GM19328 (cell line): ENCODE data around the gene AIFM2.

Experiments used
- ATAC-seq: cut with Tn5 transposase; IDR thresholded peaks from one replicate; pipeline ENCODE4 v1.9.1; 2021; ENCODE audit warnings: mild to moderate bottlenecking, moderate library complexity; ENCODE audit not compliant: unreplicated experiment

The AIFM2 gene

DNA sequence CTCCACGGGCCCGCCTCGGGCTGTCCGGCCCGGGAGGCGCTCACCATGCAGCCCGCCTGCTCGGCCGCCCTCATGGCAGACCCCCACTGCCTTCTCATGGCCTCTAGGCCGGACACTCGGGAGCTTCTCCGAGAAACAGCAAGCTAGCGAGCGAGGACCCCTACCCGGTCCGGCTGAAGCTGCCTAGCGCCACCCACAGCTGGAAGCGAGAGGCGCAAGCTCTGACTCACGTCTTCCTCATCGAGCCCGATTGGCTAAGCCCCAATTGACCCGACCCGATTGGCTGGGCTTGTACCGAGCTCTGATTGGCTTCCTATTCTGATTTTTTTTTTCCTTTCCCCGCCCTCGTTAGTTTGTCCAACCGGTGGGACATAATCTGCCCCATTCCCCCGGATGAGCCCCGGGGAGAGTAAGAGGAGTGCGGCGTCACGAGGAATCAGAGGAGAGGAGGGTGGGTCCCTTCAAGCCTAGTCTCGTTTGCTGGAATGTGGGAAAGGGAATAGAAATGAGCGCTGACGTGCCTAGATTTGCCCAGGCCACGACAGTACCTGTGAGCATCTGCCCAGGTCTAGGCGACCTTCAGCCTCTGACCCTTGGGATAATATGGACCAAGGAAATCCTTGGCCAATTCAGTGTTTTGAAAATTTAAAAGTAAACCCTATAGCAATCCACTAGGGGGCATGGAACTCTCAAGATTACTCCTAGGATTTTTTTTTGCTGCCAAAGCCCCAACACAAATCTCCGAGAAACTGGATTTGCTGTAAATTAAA lies 14.0 kb upstream of the AIFM2 start, which contains the start of gene TYSND1:
TYSND1 (minus strand) TSS at position 212 of the 770 bp plus-strand sequence; CDS start at position 98, 114 bp downstream.
- peak; percentile 90 for ATAC-seq

DNA sequence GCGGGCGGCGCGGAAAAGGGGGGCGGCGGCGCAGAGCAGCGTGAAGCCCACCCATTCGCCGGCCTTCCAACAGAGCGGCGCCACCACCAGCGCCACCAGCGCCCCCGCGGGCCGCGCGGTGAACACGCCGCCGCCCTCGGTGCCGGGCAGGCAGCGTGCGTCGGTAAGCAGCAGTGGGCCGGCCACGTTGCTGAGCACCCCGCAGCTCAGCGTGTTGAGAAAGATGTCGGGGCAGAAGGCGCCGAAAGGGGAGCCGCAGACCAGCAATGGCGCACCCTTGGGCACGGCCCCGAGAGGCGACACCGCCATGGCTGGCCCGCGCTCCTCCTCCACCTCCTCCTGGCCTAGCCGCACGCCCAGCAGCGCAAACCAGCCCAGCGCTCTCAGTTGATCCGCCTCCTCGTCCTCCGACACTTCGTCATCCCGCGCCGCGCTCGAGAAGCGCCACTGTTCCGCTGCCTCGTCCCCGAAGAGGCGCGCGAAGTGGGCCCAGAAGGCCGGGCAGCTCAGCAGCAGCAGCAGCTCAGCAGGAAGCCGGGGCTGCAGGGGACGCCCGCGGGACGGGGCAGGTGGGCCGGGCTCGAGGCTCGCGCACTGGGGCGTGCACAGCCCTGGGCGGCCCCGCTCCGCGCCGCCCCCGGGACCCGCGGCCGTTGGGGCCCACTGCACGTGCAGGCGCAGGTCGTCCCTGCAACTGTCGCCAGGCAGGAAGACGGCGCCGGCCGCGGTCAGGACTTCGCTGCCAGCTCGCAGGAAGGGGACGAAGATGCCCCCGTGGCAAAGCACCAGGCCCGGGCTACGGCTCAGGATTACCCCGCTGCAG lies 13.3 kb upstream of the AIFM2 start:
- ATAC-seq = peak; percentile 51

DNA sequence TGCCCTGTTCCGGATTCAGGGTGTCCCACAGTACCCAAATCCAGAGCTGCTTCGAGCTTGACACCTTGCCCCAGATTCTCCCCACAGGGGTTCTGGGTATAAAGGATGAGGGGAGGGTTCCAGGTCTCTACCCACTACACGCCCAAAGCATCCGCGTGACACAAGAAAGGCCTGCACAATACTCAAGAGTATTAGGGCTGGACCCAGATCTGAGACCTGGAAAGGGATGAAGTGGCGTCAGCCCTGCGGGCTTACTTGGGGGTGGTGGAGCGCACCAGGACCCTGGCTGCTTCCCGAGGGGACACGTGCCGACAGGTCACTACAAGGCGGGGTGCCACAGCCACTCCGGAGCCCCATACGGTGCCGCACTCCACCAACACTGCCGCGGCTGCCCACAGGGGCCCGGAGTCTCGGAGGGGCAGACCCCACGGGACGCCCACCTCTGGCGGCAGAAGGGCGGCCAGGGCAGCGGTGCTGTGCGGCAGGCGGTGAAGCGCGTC lies 12.6 kb upstream of the AIFM2 start:
- peak; percentile 7 for ATAC-seq

DNA sequence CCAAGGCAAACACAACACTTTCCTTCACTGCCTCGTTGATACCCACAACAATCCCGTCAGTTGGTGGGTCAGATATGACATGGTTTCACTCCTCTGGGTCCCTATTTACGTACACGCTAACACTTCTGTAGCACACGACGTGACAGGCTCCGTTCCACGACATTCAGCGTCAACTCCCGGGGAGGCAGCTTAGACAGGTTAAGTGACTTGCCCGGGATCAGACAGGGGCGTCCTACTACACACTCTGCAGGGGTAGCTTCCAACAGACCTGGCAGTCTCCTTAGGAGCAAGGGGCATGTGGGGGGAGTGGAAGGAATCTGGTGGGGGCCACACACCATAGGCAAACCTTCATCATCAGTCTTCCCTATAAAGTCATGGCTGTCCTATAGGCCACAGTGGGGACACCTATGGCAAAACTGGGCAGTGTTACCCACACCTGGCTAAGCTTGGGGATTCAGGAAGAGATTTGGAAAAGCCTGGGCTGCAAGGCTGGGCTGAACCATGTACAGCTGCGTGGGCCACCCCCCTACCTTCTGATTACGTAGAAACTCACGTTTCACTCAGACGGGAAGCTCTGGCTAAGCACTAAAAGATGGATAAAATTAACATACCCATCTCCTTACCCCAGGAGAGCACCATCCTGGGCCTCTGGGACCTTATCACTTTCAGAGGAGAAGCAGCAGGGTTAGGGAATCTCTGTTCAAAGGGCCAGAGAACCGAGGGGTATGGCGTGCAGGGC lies 11.9 kb upstream of the AIFM2 start:
- no peak for ATAC-seq

DNA sequence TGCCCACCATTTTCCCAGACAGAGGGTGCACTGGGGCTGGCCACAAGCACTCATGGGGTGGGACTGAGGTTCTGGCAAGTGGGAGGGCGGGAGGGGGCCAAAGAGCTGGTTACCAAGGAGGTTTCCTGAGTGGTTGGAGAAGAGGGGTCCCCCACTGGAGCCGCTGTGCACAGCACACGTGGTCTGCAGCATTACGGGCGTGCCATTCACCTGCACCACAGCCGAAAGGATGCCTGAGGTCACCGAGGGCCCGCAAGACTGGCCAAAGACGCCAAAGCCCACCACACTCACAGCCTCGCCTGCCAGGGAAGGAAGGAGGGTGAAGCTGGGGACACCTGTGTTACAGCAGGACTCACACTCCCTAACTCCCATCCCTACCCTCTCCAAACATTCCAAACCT lies 9.9 kb upstream of the AIFM2 start:
- no peak for ATAC-seq

DNA sequence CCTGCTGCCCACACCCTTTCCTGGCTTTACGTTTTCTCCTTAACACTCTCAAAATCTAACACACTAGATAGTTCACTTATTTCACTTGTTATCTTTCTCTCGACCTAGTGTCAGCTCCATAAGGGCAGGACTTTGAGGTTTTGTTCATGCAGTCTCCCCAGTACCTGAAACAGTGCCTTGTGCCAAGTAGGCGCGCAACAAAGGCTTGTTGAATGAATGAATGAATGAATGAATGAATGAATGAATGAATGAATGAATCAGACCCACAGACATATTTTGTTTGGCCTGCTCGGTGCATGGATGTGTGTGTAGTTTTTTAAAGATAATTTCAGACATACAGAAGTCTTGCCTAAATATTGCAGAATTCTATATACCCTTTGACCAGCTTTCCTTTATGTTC lies 7.7 kb upstream of the AIFM2 start:
- no peak for ATAC-seq

DNA sequence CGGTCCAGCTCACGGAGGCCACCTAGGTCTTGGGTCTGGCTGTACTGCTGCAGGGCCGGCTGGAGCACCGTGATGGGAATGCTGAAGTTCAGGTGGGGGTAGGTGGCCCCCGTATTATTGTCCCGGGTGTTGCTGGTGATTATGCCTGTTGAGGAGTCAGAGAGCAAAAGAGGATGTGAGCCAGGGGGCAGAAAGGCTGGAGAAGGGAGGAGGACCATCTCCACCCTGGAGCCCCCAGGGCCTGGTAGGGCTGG lies 7.3 kb upstream of the AIFM2 start:
- ATAC-seq = no peak

DNA sequence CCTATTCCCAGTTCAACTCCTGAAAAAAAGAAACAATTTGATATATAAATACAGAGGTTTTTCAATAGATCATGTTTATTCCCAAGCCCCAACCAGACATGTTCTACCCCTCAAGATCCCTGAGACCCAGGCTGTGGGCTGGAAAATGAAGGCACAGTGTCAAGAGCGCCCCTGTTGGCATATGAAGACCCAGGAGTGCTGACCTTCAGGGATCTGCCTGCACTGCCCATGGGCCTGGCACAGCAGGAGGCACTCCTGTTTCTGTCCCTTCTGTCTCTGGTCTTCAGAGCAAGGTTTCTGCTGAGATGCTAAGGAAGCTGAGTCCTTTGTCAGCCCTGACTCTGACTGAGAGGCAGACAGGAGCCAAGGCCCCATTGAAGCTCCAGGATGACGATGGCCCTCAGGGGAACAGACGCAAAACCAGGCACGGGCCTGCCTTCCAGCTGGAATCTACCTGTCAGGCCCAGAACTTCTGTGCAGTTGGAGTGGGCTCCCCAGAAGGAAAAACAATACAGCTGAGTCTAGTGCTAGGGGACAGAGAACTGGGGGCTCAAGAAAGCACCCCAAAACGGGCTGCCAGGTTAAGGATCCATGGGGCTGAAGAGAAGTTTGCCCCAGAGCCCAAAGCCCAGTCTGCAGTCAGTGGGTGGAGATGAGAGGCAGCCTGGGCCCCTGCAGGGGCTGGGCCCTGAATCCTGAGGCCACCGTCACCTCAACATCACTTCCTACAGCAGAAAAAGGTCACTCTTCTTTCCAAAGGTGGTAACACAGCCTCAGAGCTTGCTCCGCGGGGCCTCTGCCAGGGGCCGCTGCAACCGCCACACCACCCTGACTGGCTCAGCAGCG lies 6.7 kb upstream of the AIFM2 start:
- ATAC-seq = no peak

DNA sequence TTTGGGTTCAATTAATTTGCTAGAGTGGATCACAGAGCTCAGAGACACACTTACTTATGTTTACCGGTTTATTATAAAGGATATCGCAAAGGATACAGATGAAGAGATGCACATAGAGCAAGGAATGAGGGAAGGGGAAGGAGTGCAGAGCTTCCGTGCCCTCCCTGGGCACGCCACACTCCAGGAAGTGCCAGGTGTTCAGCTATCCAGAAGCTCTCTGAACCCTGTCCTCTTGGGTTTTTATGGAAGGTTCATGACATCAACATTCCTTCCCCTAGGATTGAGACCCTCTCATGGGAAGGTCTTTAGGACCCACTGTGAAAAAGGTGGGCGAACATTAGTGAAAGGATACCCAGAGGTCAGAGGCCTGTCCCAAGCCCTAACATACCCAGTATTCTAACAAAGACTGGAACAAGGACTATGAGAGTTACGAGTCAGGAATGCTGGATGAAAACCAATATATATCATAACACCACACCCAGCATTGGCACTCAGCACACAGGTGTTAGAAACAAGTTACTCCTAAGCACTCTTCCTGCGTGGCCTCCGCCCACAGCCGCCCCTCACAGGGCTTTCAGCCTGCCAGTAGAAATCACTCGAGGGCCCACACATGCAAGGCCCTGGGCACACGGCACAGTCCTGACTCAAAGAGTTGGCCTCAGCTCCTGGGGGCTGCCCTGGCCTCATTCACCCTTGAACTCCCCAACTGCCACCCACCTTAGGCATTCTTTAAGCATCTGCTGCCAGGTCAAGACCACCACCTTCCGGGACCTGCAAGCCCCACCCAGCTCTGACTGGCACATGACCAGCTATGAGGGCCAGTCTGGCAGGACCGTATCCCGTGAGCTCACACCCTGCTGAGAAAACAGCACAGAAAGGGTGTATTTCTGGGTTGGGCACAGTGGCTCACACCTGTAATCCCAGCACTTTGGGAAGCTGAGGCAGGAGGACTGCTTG lies 5.6 kb upstream of the AIFM2 start:
- no peak for ATAC-seq

DNA sequence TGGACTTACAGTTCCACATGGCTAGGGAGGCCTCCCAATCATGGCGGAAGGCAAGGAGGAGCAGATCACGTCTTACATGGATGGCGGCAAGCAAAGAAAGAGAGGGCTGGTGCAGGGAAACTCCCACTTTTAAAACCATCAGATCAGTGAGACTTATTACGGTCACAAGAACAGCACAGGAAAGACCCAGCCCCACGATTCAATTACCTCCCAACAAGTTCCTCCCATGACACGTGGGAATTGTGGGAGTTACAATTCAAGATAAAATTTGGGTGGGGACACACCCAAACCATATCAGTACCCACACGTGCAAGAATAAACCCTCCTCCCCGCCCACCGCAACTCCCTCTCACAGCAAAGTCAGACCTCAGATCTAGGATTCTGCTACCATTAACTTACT lies 4.5 kb upstream of the AIFM2 start:
- ATAC-seq = no peak

DNA sequence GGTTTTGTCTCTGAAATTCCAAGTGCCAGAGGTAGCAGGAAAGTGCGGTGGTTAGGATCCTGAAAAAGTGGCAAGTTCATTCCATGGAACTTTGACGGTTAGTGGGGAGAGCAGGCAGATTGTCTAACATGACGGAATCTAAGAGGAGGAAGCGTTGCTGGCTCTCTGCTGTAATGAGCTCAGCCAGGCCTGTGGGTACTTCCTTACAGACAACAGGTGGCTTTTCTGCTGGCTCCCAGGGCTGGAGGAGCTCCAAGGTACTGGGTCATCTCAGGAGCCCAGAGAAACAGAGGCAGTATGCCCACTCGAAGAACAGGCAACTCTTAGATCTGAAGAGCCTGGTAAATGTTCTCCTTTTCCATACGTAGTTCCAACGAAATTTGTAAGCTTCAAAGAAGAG lies 3.1 kb upstream of the AIFM2 start:
- ATAC-seq = no peak

DNA sequence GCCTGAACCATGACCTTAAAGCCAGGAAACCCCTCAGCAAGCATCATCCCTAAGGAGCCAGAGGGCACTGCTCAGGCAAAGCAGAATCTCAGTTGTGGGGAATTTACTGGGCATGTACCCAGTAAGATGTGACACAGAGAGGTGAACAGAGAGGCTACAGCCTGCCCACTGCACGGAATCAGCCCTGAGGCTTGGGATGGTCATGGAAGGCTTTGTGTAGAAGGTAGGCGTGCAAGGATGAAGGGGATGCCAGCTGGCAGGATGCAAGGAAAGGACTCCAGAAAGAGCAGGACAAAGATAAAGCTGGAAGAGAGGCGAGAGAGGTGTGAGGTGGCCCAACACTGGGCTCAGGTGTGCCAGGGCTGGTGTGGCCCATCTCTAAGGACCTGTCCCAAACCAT lies 2.4 kb upstream of the AIFM2 start:
- ATAC-seq = no peak

DNA sequence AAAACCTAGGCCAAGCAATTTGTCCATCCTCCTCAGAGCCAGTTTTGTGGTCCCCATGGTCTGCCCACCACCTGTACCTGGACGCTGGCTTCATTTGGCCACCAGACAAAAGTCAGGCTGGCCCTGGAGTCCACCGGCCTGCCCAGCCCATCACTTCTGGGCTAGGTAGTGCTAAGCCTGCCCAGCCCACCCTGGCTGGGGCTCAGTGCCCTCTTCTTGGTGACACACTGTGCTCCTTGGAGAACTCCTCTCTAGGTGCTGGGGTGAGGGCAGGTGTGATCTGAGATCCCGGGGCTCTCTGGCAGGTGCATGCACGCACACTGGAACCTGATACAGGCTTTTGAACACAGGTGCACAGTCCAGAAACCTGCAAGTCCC lies 1.1 kb downstream of the AIFM2 start:
- ATAC-seq = no peak

DNA sequence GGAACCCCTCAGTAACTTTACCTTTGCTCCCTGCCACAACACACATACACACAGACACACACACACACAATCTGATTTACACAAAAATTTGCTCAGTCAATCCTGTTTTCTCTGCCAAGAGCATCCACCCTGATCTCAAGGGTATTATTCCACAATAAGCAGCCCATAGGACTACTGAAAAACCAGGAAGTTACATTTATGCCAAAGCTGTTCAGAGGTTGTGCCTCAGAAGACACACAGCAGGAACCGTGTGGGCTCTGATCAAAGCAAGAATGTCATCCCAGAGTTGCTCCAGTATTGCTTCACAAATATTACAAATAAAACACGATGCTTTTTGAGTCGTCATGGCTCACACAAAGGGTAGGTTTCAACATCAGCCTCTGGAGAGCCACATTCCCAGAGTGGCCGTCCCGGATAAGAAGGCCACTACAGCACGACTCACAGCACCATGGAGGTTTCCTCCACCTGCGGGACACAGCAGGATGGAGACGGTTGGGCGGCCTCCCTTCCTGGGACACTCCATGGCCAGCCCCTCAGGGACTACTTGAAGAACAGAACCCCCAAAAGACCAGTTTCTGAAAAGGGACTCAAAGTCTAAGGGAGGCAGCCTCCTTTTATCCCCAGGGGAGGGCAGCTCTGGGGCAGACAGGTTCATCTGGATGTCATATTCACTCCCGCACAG lies 1.6 kb downstream of the AIFM2 start:
- no peak for ATAC-seq

DNA sequence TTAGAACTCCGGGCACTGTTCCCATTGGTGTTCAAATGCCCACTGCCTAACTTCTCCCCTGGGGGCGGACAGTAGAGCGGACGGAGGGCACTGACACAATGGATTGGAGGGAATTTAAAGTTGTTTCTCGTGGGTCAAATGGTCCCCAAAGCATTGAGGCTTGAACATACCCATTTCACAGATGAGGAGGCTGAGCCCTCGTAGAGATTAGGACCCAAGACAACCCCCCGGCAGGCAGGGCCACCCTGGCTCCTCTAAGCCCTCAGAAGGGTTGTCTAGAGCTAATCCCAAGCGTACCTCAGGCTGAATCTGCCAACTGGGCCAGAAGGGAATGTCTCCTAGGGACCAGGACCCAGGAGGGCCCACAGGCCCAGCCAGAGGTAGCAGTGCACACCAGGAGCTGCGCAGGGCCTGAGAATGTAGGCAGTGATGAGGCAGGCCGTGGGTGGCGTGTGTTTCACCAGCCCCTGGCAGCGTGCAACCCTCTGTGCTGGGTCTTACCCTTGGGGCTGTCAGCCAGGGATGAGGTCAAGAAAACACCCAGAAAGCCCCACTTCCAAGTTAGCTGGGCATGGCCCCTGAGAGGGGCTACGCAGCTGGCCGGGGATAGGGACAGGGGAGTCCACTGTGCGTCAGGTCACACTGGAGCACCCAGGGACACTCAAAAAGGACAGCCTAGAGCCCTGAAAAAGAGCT lies 5.8 kb downstream of the AIFM2 start:
- ATAC-seq = no peak

DNA sequence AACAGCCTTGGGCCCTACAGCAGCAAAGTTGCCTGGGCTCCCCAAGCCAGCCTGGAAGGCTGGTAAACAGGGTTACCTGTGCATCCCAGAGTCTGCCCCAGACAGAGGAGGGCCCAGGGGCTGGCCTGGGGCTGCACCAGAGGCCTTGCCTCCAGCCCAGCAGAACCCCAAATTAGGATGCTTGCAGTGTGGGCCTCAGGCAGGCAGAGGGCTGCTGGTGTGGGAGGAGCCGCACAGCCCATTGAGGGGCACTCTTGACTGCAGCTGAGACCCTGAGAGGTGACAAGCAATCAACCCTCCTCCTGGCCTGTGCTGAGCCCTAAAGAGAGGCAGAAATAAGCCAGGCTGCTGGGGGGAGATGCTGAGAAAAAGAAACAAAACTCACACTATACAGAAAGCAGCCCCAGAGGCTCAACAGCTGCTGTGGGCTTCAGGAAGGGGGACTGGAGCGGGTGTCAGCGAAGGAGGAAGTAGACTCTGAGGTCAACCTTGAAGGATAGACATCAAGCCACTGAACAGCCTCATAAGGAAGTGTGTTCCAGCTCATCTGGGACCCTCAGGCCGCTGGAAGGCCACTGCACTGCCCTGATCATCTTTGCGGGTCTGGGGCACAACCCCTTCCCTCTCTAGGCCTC lies 6.6 kb downstream of the AIFM2 start:
- no peak for ATAC-seq

DNA sequence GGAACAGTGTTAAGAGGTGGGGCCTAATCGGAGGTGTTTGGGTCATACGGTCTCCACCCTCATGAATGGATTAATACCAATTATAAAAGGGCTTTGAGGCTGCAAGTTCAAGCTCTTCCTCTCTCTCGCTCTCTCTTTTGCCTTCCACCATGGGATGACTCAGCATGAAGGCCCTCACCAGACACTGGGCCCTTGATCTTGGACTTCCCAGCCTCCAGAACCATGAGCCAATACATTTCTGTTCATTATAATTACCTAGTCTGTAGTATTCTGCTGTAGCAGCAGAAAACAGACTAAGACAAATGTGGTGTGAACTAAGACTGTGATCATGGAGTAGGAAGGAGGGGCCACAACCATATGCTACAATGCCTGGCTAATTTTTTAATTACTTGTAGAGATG lies 7.7 kb downstream of the AIFM2 start:
- ATAC-seq = no peak

DNA sequence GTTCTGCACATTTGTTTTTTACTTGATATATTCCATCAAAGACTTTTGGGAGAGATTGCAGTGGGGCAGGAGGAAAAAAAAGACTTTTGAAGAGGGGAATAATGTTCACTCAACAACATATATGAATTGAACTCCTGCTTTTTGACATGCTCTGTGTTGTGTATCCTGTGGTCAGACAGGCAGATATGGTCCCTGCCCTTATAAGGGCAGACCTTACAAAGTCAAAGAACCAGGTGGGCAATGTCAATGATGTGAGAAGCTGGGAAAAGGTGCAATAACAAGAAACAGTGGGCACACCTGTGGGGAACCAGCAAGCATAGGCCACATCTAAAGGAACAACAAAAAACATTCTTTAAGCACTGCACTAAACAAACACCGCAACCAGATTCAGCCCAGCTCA lies 8.2 kb downstream of the AIFM2 start:
- no peak for ATAC-seq
